ENCODE data around the gene SSBP3. TPM values are rescaled to one million over a fixed set of nuclear protein-coding genes. Genes with fewer than 3 reads are reported as not detected.

SSBP3 gene
- total RNA-seq, 4 donors from 2014 or later: 28.7 to 162 (median 37.0) TPM

DNA sequence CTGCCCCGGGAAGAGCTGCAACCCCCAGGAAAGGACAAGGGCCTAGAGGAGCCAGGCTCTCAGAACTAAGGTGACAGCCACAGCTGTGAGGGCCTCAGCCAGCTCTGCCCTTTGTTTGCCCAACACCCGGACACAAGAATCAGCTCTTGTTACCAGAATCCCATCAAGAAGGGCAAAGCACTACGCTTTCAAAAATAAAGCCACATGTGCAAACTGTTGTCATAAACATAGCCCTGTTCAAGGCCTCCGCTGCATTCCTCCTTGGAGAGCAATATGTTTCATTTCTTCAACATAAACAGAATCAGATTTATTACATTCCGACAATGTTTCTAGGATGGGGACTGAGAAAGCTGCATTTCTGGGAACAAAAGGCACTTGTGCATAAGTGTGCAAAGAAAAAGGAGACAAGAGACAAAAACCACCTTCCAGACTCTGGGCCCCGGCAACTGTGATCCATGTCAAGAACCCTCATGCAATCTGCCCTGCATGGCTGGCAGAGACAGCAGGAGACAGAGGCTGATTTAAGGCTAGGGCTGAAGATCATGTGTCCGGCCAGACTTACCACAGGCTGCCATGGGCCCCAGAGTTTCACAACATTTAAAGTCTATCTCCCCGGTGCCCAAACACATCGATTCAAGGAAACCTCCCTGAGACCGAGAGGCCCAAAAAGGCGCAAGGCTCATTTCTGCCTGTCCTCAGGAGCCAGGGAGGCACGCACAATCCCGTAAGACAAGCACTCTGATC is 71.0 kb downstream of the SSBP3 start:
- H3K27ac ChIP-seq: peak overlapping the region; percentile 80 to 90 (median 85)
- intact Hi-C loops (cut with DNase I; ENCODE audit: low total_unique reads) (loop anchor here (10.0 kb wide), 1 partner anchor 60 kb away; no protein-coding TSS in a partner anchor), in situ Hi-C loops (cut with MboI; ENCODE audit: low pct_ligation_motif_present in 1 of 4, low pct_unique_long_range_greater_than_20kb in 1 of 4, low sequenced_read_pairs in 3 of 4) (no loop called here)
- H3K9me3 ChIP-seq: no peaks in the 10 kb centered on the region
- H3K4me1 ChIP-seq: peaks cover 23 to 71% (median 37%) of the 10 kb centered on the region in 4 donors
- TF ChIP-seq EP300 (IDR thresholded peaks at IDR 0.05; ENCODE audit: low read depth) (no peak), POLR2AphosphoS5 (IDR thresholded peaks at IDR 0.05) (peak in 2 of 3 donors; percentile 36 to 41), POLR2A (IDR thresholded peaks at IDR 0.05) (no peak)
- TF ChIP-seq, protein P1, sequence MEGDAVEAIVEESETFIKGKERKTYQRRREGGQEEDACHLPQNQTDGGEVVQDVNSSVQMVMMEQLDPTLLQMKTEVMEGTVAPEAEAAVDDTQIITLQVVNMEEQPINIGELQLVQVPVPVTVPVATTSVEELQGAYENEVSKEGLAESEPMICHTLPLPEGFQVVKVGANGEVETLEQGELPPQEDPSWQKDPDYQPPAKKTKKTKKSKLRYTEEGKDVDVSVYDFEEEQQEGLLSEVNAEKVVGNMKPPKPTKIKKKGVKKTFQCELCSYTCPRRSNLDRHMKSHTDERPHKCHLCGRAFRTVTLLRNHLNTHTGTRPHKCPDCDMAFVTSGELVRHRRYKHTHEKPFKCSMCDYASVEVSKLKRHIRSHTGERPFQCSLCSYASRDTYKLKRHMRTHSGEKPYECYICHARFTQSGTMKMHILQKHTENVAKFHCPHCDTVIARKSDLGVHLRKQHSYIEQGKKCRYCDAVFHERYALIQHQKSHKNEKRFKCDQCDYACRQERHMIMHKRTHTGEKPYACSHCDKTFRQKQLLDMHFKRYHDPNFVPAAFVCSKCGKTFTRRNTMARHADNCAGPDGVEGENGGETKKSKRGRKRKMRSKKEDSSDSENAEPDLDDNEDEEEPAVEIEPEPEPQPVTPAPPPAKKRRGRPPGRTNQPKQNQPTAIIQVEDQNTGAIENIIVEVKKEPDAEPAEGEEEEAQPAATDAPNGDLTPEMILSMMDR (IDR thresholded peaks at IDR 0.05): no peak
- no peak for DNase-seq
- 54 to 72% methylated on average over 5 to 13 of the region's 13 CpGs for WGBS, 2 donors (ENCODE audit: low coverage in 1 of 2)
- H3K4me3 ChIP-seq: no peak overlapping the region
- no peaks in the 10 kb centered on the region for H3K36me3 ChIP-seq
- H3K27me3 ChIP-seq: no peaks in the 10 kb centered on the region

DNA sequence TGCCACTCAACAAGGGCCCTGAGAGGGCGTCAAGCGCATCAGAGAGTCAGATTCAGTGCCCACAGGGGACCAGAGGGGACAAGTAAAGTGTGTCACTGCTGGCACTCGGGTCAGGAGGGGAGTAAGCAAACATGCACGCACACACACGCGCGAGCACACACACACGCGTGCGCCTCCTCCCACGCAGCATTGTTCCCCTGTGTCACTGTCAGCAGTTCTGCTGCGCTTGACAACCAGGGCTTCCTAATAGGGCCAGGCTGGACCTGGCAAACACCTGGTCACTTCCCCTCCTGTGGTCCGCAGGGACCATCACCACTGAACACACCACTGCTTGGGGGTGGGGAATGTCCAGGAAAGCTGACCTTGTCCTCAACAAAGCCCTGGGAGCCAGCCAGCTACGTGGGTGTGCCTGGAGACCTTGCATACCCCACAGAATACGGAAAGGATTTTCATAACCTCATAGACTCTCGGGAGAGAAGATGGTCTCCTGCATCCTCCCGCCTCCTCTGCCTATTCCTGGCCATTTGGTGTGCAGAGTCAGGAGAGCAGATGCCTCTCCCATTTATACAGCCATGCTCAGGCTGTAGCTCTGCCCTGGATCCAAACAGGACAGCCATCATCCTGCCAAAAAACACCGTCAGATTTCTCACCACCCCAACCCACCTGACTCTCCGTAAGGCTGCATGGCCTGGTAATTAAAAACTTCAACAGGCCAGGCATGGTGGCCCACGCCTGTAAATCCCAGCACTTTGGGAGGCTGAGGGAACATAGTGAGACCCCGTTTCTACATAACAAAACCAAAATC is 73.2 kb downstream of the SSBP3 start:
- Histone ChIP-seq H3K4me3 (no peak overlapping the region), H3K4me1 (peaks cover 37 to 86% (median 49%) of the 10 kb centered on the region in 4 donors), H3K27ac (peak overlapping the region; percentile 80 to 90 (median 85)), H3K36me3 (no peaks in the 10 kb centered on the region), H3K9me3 (no peaks in the 10 kb centered on the region), H3K27me3 (no peaks in the 10 kb centered on the region)
- intact Hi-C loops (cut with DNase I; ENCODE audit: low total_unique reads): loop anchor here (10.0 kb wide), 1 partner anchor 58 kb away; no protein-coding TSS in a partner anchor
- in situ Hi-C loops (cut with MboI; ENCODE audit: low pct_ligation_motif_present in 1 of 4, low pct_unique_long_range_greater_than_20kb in 1 of 4, low sequenced_read_pairs in 3 of 4): no loop called here
- WGBS, 2 donors (ENCODE audit: low coverage in 1 of 2): 60 to 83% methylated on average over 1 to 19 of the region's 21 CpGs
- TF ChIP-seq, protein P1 (IDR thresholded peaks at IDR 0.05): no peak
- TF ChIP-seq EP300 (IDR thresholded peaks at IDR 0.05; ENCODE audit: low read depth): no peak
- no peak for TF ChIP-seq POLR2A (IDR thresholded peaks at IDR 0.05)
- no peak for TF ChIP-seq POLR2AphosphoS5 (IDR thresholded peaks at IDR 0.05)
- no peak for DNase-seq

DNA sequence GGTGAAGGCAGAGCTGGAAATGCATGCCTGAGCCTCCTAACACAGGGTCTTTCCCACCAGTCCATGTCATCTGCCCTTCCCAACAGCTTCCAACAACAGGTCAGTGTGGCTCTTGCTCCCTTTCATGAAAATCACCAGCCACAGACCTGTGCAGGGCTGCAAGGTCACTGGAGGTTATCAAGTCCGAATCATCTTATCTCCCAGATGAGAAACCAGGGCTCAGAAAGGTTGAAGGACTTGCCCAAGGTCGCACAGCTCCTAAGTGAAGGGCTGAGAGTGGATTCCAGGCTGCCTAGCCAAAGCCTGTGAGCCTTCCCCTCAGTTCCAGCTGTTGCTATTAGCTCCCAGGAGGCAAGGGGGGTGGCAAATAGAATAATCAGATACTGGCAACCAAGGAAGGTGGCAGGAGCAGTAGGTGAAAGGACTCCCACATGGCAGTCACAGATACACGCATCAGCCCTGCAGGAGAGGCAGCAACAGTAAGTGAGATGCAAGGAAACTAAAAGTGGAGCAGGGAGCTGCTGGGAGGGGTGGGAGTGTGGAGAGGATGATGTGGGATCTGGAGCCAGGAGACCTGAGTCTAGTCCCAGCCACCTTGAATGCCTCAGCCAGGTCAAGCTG is 74.2 kb downstream of the SSBP3 start:
- Histone ChIP-seq H3K4me3 (no peak overlapping the region), H3K36me3 (no peaks in the 10 kb centered on the region), H3K27me3 (no peaks in the 10 kb centered on the region), H3K9me3 (no peaks in the 10 kb centered on the region), H3K4me1 (peaks cover 46 to 93% (median 59%) of the 10 kb centered on the region in 4 donors), H3K27ac (peak overlapping the region in 3 of 4 donors; percentile 0 to 90 (median 80))
- intact Hi-C loops (cut with DNase I; ENCODE audit: low total_unique reads): loop anchor here (10.0 kb wide), 1 partner anchor 57 kb away; no protein-coding TSS in a partner anchor
- DNase-seq: no peak
- TF ChIP-seq POLR2AphosphoS5 (IDR thresholded peaks at IDR 0.05) (no peak), POLR2A (IDR thresholded peaks at IDR 0.05) (no peak), EP300 (IDR thresholded peaks at IDR 0.05; ENCODE audit: low read depth) (no peak)
- TF ChIP-seq, protein P1 (IDR thresholded peaks at IDR 0.05): no peak
- WGBS, 2 donors (ENCODE audit: low coverage in 1 of 2): 83% methylated on average over 3 of the region's 3 CpGs; no CpG with 5 or more reads in 1 of the 2 donors
- in situ Hi-C loops (cut with MboI; ENCODE audit: low pct_ligation_motif_present in 1 of 4, low pct_unique_long_range_greater_than_20kb in 1 of 4, low sequenced_read_pairs in 3 of 4): no loop called here
